Measurements from ENCODE around the gene TCF7L2.

TCF7L2 gene

GRCh38 chr10:113176652-113177155 lies 226.7 kb downstream of the TCF7L2 start:
- DNase-seq (ENCODE audit: insufficient read length, low spot score) (no peak), FAIRE-seq (no peak)
- TF ChIP-seq CTCF (IDR thresholded peaks at IDR 0.05; ENCODE audit: insufficient read depth, missing control alignments), result no peak

- DNase-seq (ENCODE audit: insufficient read length, low spot score) (no peak), FAIRE-seq (no peak)
- TF ChIP-seq CTCF (IDR thresholded peaks at IDR 0.05; ENCODE audit: insufficient read depth, missing control alignments), result no peak
Observed at GRCh38 chr10:113177156-113177935, 227.3 kb downstream of the TCF7L2 start.

GRCh38 chr10:113177936-113178335 lies 227.9 kb downstream of the TCF7L2 start:
- DNase-seq (ENCODE audit: insufficient read length, low spot score) (no peak), FAIRE-seq (no peak)
- no peak for TF ChIP-seq CTCF (IDR thresholded peaks at IDR 0.05; ENCODE audit: insufficient read depth, missing control alignments)

- FAIRE-seq, result no peak
- no peak for DNase-seq (ENCODE audit: insufficient read length, low spot score)
- no peak for TF ChIP-seq CTCF (IDR thresholded peaks at IDR 0.05; ENCODE audit: insufficient read depth, missing control alignments)
Observed at GRCh38 chr10:113178771-113179170, 228.7 kb downstream of the TCF7L2 start.

- no peak for FAIRE-seq
- no peak for DNase-seq (ENCODE audit: insufficient read length, low spot score)
- no peak for TF ChIP-seq CTCF (IDR thresholded peaks at IDR 0.05; ENCODE audit: insufficient read depth, missing control alignments)
Observed at GRCh38 chr10:113179265-113179664, 229.2 kb downstream of the TCF7L2 start.

GRCh38 chr10:113179966-113180365 lies 229.9 kb downstream of the TCF7L2 start:
- FAIRE-seq (no peak), DNase-seq (ENCODE audit: insufficient read length, low spot score) (no peak)
- no peak for TF ChIP-seq CTCF (IDR thresholded peaks at IDR 0.05; ENCODE audit: insufficient read depth, missing control alignments)
